GM18499 (cell line): ENCODE data around the gene SERTAD3.
"Not testable (repeated sequence)": the region's sequence is repeated elsewhere in the genome, so short reads cannot be mapped to it uniquely, and the experiment has no call there.

Experiments used
- ATAC-seq: cut with Tn5 transposase; IDR thresholded peaks from one replicate; pipeline ENCODE4 v1.9.1; 2021; ENCODE audit warnings: moderate number of reproducible peaks; ENCODE audit not compliant: insufficient read depth, unreplicated experiment

The SERTAD3 gene

GRCh38 chr19:40412866-40413265 lies 31.3 kb downstream of the SERTAD3 start:
- ATAC-seq = no peak

GRCh38 chr19:40411958-40412499 lies 32.1 kb downstream of the SERTAD3 start:
- no peak for ATAC-seq

- ATAC-seq = no peak
Observed at GRCh38 chr19:40411125-40411842, 32.9 kb downstream of the SERTAD3 start.

- ATAC-seq = no peak
Observed at GRCh38 chr19:40410030-40410389, 34.1 kb downstream of the SERTAD3 start.

- ATAC-seq = not testable (repeated sequence)
Observed at GRCh38 chr19:40408598-40408925, 35.6 kb downstream of the SERTAD3 start.

GRCh38 chr19:40407714-40408597 lies 36.2 kb downstream of the SERTAD3 start:
- no peak for ATAC-seq

GRCh38 chr19:40403262-40403984 lies 40.7 kb downstream of the SERTAD3 start:
- ATAC-seq = no peak

- no peak for ATAC-seq
Observed at GRCh38 chr19:40400559-40400958, 43.6 kb downstream of the SERTAD3 start.

GRCh38 chr19:40398417-40399131 lies 45.6 kb downstream of the SERTAD3 start:
- ATAC-seq = no peak

GRCh38 chr19:40397568-40397906 lies 46.6 kb downstream of the SERTAD3 start:
- no peak for ATAC-seq

- no peak for ATAC-seq
Observed at GRCh38 chr19:40396886-40397567, 47.1 kb downstream of the SERTAD3 start.

- ATAC-seq = no peak
Observed at GRCh38 chr19:40395956-40396355, 48.2 kb downstream of the SERTAD3 start.

GRCh38 chr19:40394816-40395210 lies 49.3 kb downstream of the SERTAD3 start:
- ATAC-seq = no peak

GRCh38 chr19:40393894-40394815 lies 50.0 kb downstream of the SERTAD3 start:
- ATAC-seq = no peak

- no peak for ATAC-seq
Observed at GRCh38 chr19:40392894-40393517, 51.1 kb downstream of the SERTAD3 start.

- no peak for ATAC-seq
Observed at GRCh38 chr19:40392123-40392522, 52.0 kb downstream of the SERTAD3 start.
